SK-N-SH (cell line): Measurements from ENCODE around the gene PGLYRP4. TPM values are rescaled to one million over a fixed set of nuclear protein-coding genes. Genes with fewer than 3 reads are reported as not detected.

ENCODE experiments used
- CTCF ChIA-PET: fragments of 300-600, 350-600 bp; formaldehyde crosslinking; extraction: SDS; loops from one replicate; lab custom pipeline; 2021; lab: Yijun Ruan, JAX
- POLR2A ChIA-PET: fragments of 350-600 bp; sonication (Branson Sonifier 250); formaldehyde crosslinking; extraction: SDS; loops from one replicate; lab custom pipeline; 2020; ENCODE audit warnings: antibody characterized with exemption, inconsistent platforms; lab: Yijun Ruan, JAX
- DNase-seq: peaks from one replicate; pipeline ENCODE4 v3.0.0; 2012
- H2AFZ ChIP-seq: fragments of 200-600 bp; sonication (generic); 2 replicates; pipeline ENCODE4 v1.8.1; 2016; ENCODE audit warnings: antibody characterized with exemption, mild to moderate bottlenecking, low read depth
- H3F3A ChIP-seq: fragments of 200-600 bp; sonication (generic); replicated peaks from 2 replicates; pipeline ENCODE3; 2016; ENCODE audit warnings: antibody characterized with exemption, mild to moderate bottlenecking; ENCODE audit not compliant: insufficient read depth
- H3K27ac ChIP-seq, 2 experiments: fragments of 200-500 bp in 1 of 2; fragments of 200-600 bp in 1 of 2; sonication (Bioruptor generic) in 1 of 2; sonication (generic), shearing (Covaris generic) in 1 of 2; 2 replicates each; pipeline versions ENCODE4 v1.5.1 to v1.6.1; 2014 to 2016; ENCODE audit warnings: low read depth in 2 of 2, inconsistent platforms in 1 of 2, low read length in 1 of 2, mild to moderate bottlenecking in 1 of 2, mixed read lengths in 1 of 2
- H3K27me3 ChIP-seq: fragments of 200-600 bp; sonication (generic), shearing (Covaris generic); 2 replicates; pipeline ENCODE4 v1.6.1; 2016; ENCODE audit warnings: mixed run types; ENCODE audit not compliant: insufficient read depth
- H3K36me3 ChIP-seq, 2 experiments: fragments of 200-500 bp in 1 of 2; fragments of 200-600 bp in 1 of 2; sonication (Bioruptor generic) in 1 of 2; sonication (generic) in 1 of 2; replicated peaks in 1 of 2; 2 replicates each; pipeline versions ENCODE3 to v1.5.1; 2014 to 2016; ENCODE audit warnings: low read length in 1 of 2, mild to moderate bottlenecking in 1 of 2; ENCODE audit not compliant: insufficient read depth in 2 of 2, control insufficient read depth in 1 of 2
- H3K4me1 ChIP-seq, 2 experiments: fragments of 200-500 bp in 1 of 2; fragments of 200-600 bp in 1 of 2; sonication (Bioruptor generic) in 1 of 2; sonication (generic), shearing (Covaris generic) in 1 of 2; 2 replicates each; pipeline versions ENCODE4 v1.5.1 to v1.6.1; 2014 to 2016; ENCODE audit warnings: low read depth in 1 of 2, low read length in 1 of 2, mixed run types in 1 of 2; ENCODE audit not compliant: insufficient read depth in 2 of 2, control insufficient read depth in 1 of 2
- H3K4me2 ChIP-seq: fragments of 200-600 bp; sonication (generic), shearing (Covaris generic); 2 replicates; pipeline ENCODE4 v1.6.1; 2017; ENCODE audit warnings: mixed run types
- H3K4me3 ChIP-seq, 2 experiments: fragments of 200-500 bp in 1 of 2; fragments of 200-600 bp in 1 of 2; sonication (Bioruptor generic) in 1 of 2; sonication (generic), shearing (Covaris generic) in 1 of 2; 2 replicates each; pipeline versions ENCODE4 v1.5.1 to v1.8.1; 2014 to 2016; ENCODE audit warnings: low read depth in 2 of 2, inconsistent platforms in 1 of 2, low read length in 1 of 2, mild to moderate bottlenecking in 1 of 2, mixed read lengths in 1 of 2, moderate library complexity in 1 of 2
- H3K79me2 ChIP-seq: fragments of 200-600 bp; sonication (generic); 2 replicates; pipeline ENCODE4 v1.8.1; 2017; ENCODE audit warnings: mild to moderate bottlenecking; ENCODE audit not compliant: insufficient read depth
- H3K9ac ChIP-seq: fragments of 200-600 bp; sonication (generic); 2 replicates; pipeline ENCODE4 v1.6.1; 2017; ENCODE audit warnings: mixed run types
- H3K9me2 ChIP-seq: fragments of 200-600 bp; sonication (generic); 2 replicates; pipeline ENCODE4 v1.6.1; 2017; ENCODE audit warnings: mixed run types
- H3K9me3 ChIP-seq: fragments of 200-600 bp; sonication (generic); 2 replicates; pipeline ENCODE4 v1.6.1; 2017; ENCODE audit warnings: mixed run types, mild to moderate bottlenecking, moderate library complexity
- H4K20me1 ChIP-seq: fragments of 200-600 bp; sonication (generic); 2 replicates; pipeline ENCODE4 v1.6.1; 2017; ENCODE audit warnings: mild to moderate bottlenecking, mixed run types; ENCODE audit not compliant: insufficient read depth
- CHD2 ChIP-seq: fragments of 150-350 bp; IDR thresholded peaks from 2 replicates; pipeline ENCODE4 v1.6.1; 2018; ENCODE audit warnings: low read length; ENCODE audit not compliant: partially characterized antibody
- ELF1 ChIP-seq: IDR thresholded peaks from 2 replicates; pipeline ENCODE4 v1.4.0; 2012
- EP300 ChIP-seq, 2 experiments: IDR thresholded peaks; 2 replicates each; pipeline versions ENCODE4 v1.4.0 to v1.6.1; 2012; ENCODE audit warnings: borderline replicate concordance in 1 of 2, low read depth in 1 of 2, low read length in 1 of 2
- EZH2phosphoT487 ChIP-seq: fragments of 200-600 bp; sonication (generic); IDR thresholded peaks from 2 replicates; pipeline ENCODE4 v1.6.1; 2017; ENCODE audit warnings: low read depth, mixed run types, mild to moderate bottlenecking, antibody characterized with exemption, moderate library complexity, borderline replicate concordance
- FOSL2 ChIP-seq: IDR thresholded peaks from 2 replicates; pipeline ENCODE4 v1.4.0; 2012; ENCODE audit warnings: low read depth, mild to moderate bottlenecking, moderate library complexity, borderline replicate concordance
- MEF2A ChIP-seq: IDR thresholded peaks from 2 replicates; pipeline ENCODE4 v1.4.0; 2012; ENCODE audit warnings: low read depth, borderline replicate concordance
- TAF1 ChIP-seq: IDR thresholded peaks from 2 replicates; pipeline ENCODE4 v1.6.1; 2012; ENCODE audit warnings: low read depth, mild to moderate bottlenecking, low read length, moderate library complexity, borderline replicate concordance
- TCF12 ChIP-seq: IDR thresholded peaks from 2 replicates; pipeline ENCODE4 v1.4.0; 2012
- WGBS: methylation state at CpG from one replicate; pipeline ENCODE4 v1.1.6; 2017; ENCODE audit warnings: low lambda C conversion rate; 5-methylcytosine and 5-hydroxymethylcytosine counted together
- polyA plus RNA-seq, 3 experiments: library from polyadenylated mRNA; depleted of rRNA; stranded (reverse); fragments of >200 nt; gene quantifications; 2 replicates each; pipeline ENCODE4 v1.2.3, GENCODE V29; 2012
- TF ChIP-seq, protein P1 (sequence below): fragments of 200-600 bp; sonication (generic); IDR thresholded peaks from 2 replicates; pipeline ENCODE4 v1.6.1; 2017; ENCODE audit warnings: antibody characterized with exemption, mild to moderate bottlenecking, moderate library complexity

The PGLYRP4 gene
- polyA plus RNA-seq, 1 of the 3 experiments (the other 2 are of a cell fraction), result not detected

DNA sequence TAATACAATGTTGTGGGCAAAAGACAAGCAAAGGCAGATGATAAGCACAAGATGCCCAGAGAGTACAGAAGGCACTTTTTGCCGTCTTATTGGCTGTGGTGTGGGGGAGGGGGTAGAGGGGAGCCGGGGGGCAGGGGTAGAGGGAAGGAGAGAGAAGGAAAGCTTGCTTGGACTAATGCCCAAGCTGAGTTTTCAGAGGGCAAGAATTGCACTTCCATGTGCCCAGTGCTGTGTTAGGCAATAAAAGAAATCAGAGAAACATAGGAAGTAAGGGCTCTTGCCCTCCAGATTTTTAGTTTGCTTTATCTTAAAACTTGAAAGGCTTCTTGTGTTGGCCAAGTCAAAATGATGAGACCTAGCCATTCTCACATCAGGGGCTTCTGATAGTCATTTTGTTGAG lies 18.4 kb upstream of the PGLYRP4 start (continued):
- TF ChIP-seq EZH2phosphoT487, result no peak

DNA sequence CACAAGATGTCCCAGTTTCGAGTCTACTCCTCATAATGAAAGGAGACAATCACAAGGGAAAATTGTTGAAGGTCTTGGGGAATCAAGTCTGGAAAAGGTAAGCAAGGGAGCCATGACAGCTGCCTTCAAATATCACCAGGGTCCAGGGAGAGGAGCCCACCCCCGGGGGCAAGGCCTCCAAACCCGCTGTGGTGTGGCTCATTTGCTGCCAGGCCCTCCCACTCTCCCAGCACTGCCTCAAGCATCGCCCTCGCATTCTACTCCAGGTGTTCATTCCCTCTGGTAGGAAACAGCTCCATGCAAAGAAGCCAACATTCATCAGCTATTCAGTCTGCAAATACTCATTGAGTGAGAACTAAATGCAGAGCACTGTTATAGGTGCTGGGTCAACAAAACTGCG lies 17.6 kb upstream of the PGLYRP4 start:
- Histone ChIP-seq H3K27me3 (peaks cover 31% of the 10 kb centered on the region; the same call in 1 of the 2 replicates), H3K9ac (no peak overlapping the region), H3K4me3 (no peak overlapping the region), H3K9me3 (no peaks in the 10 kb centered on the region), H3F3A (no peaks in the 10 kb centered on the region), H3K9me2 (no peaks in the 10 kb centered on the region), H3K4me1 (no peaks in the 10 kb centered on the region), H3K4me2 (no peak overlapping the region), H4K20me1 (no peaks in the 10 kb centered on the region), H3K27ac (no peak overlapping the region), H3K79me2 (no peaks in the 10 kb centered on the region), H2AFZ (no peak overlapping the region), H3K36me3 (no peaks in the 10 kb centered on the region)
- TF ChIP-seq, protein P1, sequence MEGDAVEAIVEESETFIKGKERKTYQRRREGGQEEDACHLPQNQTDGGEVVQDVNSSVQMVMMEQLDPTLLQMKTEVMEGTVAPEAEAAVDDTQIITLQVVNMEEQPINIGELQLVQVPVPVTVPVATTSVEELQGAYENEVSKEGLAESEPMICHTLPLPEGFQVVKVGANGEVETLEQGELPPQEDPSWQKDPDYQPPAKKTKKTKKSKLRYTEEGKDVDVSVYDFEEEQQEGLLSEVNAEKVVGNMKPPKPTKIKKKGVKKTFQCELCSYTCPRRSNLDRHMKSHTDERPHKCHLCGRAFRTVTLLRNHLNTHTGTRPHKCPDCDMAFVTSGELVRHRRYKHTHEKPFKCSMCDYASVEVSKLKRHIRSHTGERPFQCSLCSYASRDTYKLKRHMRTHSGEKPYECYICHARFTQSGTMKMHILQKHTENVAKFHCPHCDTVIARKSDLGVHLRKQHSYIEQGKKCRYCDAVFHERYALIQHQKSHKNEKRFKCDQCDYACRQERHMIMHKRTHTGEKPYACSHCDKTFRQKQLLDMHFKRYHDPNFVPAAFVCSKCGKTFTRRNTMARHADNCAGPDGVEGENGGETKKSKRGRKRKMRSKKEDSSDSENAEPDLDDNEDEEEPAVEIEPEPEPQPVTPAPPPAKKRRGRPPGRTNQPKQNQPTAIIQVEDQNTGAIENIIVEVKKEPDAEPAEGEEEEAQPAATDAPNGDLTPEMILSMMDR, result no peak
- TF ChIP-seq ELF1 (no peak), FOSL2 (no peak), TCF12 (no peak)
- ChIA-PET CTCF (interaction anchor here (1.8 to 2.8 kb wide), 3 partner anchors 11 to 129 kb away, joined by 5 to 11 read pairs (median 6); no protein-coding TSS in a partner anchor), POLR2A (no interaction called here)
- no peak for DNase-seq
- 11% methylated on average over 6 of the region's 6 CpGs for WGBS

DNA sequence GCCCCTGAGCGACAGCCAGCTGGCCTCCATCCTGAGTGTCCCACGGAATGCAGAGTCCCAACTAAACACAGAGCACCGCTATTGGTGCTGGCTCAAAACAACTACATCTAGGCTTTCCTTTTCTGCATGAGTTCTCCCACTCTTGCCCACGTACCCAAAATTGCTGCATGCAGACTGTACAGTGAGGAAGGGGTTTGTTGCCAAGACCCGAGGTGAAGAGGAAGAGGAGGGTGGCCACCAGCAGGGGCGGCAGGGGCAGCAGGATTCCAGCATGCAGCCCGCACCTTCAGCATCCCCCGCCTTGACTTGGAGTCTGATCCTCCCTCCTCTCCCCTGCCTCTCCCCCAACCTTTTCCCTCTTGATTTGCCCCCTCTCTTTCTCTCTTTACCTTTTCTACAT lies 17.1 kb upstream of the PGLYRP4 start:
- no peak overlapping the region for H2AFZ ChIP-seq
- 10% methylated on average over 8 of the region's 8 CpGs for WGBS
- POLR2A ChIA-PET, result no interaction called here
- no peaks in the 10 kb centered on the region for H3K9me2 ChIP-seq
- no peak overlapping the region for H3K9ac ChIP-seq
- H3K79me2 ChIP-seq, result no peaks in the 10 kb centered on the region
- H4K20me1 ChIP-seq, result no peaks in the 10 kb centered on the region
- CTCF ChIA-PET, result interaction anchor here (1.6 to 2.8 kb wide), 3 partner anchors 11 to 129 kb away, joined by 5 to 11 read pairs (median 6); no protein-coding TSS in a partner anchor
- H3K4me3 ChIP-seq, result no peak overlapping the region
- no peak overlapping the region for H3K27ac ChIP-seq
- no peaks in the 10 kb centered on the region for H3F3A ChIP-seq
- H3K9me3 ChIP-seq, result no peaks in the 10 kb centered on the region
- no peaks in the 10 kb centered on the region for H3K4me1 ChIP-seq
- no peak overlapping the region for H3K4me2 ChIP-seq
- TF ChIP-seq EP300 (IDR thresholded peaks at IDR 0.05; ENCODE audit: borderline replicate concordance in 1 of 2, low read depth in 1 of 2, low read length in 1 of 2), result no peak
- TF ChIP-seq MEF2A, result no peak
- TF ChIP-seq CHD2, result no peak
- TF ChIP-seq TAF1, result no peak
- H3K36me3 ChIP-seq, result no peaks in the 10 kb centered on the region
- DNase-seq, result no peak
- peaks cover 31% of the 10 kb centered on the region; the same call in 1 of the 2 replicates for H3K27me3 ChIP-seq
